SHP77 treated with DMSO at 0.1 percent for 48 hours (cell line): Measurements from ENCODE around the gene CORO2A.
"Not testable (repeated sequence)": the region's sequence is repeated elsewhere in the genome, so short reads cannot be mapped to it uniquely, and the experiment has no call there.

Experiments used
- DNase-seq: peaks from one replicate; lab custom pipeline; 2025; lab: John Stamatoyannopoulos, UW

CORO2A gene

DNA sequence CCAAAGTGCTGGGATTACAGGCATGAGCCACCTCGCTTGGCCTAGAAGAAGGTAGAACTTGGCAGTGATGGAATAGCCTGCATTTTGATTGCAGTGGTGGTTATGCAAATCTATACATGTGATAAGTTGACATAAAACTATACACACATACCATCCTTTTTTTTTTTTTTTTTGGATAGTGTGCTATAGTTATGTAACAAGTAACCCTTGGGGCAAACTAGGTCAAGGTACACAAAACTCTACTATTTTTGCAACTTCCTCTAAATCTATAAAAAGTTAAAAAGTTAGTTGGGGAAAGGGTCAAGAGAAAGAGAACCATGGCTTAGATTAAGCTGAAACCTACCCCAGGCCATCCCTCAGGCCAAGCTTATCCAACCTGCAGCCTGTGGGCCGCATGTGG, 84.5 kb downstream of the CORO2A start:
- no peak for DNase-seq

DNA sequence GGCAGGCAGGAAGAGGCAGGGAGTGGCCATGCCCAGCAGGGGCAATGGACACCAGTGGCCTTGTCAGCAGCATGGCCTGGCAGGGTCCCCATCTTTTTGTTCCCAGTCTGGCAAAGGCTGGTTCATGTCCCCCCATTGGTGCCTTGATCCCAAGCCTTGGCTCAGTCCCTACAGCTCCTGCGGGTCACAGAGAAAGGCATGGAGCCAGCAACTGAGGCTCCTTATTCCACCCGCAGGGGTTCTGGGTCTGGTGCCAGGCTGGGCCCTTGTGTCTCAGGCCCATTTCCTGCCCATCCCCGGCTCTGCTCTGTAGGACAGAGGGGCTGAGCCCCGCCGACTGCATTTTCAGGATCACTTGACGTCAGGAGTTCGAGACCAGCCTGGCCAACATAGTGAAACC, 87.4 kb downstream of the CORO2A start:
- no peak for DNase-seq

DNA sequence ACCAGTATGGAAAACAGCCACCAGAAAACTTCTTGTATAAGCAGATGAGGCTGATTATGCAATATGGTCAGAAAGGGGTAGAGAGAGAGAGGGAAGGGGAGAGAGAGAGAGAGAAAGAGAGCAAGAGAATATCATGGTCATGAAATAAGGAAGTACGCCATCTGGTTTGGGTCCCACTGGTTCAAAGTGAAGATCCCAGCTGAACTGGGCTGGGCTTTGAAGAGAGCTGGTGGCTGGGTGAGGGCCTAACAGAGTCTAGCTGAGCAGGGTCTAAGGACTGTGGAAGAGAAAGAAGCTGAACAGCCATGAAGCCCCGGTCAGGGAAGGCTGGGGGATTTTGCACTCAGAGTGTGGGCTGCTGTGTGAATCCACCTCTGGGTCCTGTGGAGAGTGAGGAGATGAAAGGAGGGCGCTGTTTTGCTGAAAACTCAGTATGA, 88.0 kb downstream of the CORO2A start:
- no peak for DNase-seq

DNA sequence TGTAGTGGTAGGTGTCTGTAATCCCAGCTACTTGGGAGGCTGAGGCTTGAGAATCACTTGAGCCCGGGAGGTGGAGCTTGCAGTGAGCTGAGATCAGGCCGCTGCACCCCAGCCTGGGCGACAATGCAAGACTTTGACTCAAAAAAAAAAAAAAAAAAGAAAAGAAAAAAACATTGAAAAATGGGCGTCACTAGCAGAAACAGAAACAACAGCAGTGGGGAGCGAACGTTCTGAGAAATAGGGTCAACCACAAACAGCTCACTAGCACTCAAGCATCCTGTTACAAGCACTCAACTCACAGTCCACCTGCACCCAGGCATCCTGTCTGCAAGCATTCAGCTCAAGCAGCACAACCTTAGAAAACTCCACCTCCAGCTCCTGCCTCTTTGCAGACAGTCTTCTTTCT, 90.6 kb downstream of the CORO2A start:
- no peak for DNase-seq

DNA sequence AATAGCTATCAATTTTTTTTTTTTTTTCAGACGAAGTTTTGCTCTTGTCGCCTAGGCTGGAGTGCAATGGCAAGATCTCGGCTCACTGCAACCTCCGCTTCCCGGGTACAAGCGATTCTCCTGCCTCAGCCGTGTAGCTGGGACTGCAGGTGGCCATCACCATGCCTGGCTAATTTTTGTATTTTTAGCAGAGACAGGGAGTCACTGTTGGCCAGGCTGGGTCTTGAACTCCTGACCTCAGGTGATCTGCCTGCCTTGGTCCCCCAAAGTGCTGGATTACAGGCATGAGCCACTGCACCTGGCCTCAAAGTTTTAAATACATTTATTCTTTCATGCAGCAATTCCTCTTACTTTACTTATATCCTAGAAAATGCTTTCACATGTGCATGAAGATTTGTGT, 91.0 kb downstream of the CORO2A start:
- DNase-seq, result no peak

DNA sequence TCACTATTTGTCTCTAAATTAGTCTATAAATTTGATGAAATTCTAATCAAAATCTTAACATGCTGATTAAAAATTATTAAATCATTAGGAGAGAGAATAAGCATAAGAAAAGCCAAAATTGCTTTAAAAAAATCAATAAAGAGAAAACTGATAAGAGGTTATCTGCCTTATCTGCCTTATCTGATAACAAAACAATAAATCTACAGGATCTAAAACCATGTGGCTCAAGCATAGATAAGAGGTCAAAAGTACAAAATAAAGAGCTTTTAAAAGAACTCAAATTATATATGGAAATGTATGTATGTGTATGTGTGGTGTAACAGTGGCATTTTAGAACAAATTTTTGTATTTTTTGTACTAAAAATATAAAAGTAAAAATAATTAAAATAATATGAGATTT, 92.0 kb downstream of the CORO2A start:
- DNase-seq, result no peak

DNA sequence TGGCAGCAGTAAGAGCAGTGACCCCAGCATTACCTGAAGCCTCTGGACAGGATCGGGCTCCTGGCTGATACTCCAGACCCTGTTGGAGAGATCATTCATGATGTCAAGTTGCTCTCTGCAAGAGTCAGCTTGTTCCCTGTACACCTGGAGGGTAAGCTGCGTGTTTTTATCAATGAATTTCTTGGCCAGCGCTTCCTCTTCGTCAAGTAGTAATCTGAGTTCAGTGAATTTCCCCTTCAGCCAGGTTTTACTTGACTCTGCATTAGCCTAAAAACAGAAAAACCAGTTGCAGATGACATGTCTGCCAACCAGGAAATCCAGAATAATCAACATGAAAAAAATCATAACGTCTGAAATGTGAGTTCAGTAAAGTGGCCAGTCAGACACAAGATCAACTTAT, 92.5 kb downstream of the CORO2A start:
- no peak for DNase-seq

DNA sequence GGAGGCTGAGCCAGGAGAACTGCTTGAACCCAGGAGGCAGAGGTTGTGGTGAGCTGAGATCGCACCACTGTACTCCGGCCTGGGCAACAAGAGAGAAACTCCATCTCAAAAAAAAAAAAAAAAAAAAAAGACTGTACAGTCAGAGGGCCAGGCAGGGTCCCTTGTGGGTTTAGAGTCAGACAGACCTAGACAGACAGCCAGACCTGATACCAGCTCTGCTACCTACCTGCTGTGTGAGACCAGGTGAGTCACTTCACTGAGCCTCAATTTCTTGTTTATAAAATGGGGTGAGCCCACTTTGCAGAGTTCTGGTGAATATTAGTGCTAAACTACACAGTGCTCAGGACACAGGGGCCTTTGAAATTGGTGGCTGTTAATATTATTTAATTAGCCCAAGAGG, 93.1 kb downstream of the CORO2A start:
- no peak for DNase-seq

DNA sequence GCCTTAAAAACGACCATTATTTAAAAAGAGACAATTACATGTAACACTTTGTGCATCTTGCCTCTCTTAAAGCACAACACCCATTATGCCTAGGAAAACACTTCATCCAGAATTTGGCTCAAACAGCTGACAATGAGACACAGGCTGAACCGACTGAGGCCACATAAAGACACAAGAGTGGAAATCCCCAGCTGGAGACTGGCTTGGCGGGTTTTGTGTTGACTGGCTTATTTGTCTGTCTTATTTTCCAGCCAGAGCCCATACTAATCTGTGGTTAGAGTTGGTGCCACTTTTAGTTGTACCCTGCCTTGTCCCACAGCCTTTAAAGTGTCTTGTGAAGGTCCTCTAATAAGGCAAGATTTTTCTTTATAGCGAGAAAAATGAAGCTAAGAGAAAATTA, 94.6 kb downstream of the CORO2A start:
- no peak for DNase-seq

DNA sequence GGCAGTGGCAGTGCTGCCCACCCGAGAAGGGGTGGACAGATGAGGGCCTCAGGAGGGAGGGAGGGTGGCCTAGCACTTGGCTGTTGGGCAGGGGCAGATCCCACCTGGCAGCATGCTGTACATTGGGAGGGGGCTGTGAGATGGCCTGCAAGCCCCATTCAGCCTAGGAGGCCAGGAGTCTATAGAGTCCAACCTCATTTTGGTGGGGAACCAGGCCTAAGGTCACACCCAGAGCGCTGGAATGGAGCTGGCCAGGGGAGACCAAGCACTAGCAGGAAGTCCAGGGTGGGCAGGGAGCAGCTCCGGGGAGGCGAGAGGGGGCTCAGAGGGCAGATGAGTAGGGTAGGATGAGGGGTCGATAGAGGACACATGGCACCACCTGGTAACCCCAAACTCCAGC, 96.3 kb downstream of the CORO2A start:
- DNase-seq, result no peak

DNA sequence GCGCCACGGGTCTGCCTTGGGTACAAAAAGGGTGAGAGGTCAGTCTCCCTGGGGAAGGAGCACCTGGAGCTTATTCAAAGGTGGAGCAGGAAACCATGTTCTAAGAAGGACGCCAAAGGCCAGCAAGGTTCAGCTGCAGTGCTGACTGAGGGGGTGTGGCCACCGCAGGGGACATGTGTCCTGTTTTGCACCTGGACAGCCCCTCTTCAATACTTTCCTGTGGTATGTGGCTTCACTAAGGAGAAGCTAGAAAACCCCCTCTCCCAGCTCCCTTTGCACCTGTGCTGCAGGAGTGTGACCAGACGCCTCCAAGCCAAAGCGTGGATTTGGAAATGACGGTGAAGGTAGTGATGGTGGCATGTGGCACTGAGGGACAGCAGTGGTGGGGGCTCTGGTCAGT, 97.0 kb downstream of the CORO2A start:
- no peak for DNase-seq

DNA sequence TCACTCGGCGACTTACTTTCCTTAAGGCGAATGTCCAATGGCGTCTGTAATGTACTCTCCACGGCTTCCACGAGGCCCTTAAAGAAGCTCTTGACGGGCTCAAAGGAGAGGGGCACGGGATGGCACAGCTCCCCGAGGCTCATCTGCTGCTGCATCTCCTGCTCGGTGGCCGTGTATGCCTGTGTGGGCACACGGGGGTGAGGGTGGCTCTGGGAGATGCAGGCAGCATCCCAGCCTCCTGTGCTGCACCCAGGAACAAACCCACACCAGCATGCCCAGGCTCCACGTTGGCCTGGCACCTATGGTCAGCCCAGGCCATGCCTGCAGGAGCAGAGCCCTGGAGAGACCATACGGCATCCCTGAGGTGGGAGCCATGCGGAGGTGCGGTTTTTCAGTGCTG, 97.6 kb downstream of the CORO2A start:
- no peak for DNase-seq

DNA sequence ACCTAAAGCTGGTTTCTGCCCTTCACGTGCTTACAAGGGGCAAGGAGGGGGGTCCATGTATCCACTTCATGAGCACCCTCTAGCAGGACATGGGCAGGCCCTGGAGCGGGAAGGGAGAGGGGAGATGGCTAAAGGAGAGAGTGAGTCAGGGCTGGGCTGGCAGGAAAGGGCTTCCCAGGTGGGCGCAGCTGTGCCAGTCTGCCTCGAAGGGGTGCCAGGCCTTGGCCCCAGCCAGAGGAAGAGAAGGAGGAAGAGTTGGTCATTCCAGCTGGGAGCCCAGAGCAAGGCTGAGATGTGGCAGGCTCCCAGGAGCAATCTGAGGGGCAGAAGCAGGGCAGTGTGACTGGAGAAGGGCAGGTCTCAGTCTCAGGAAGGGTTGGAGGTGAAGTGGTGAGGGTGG, 98.1 kb downstream of the CORO2A start:
- no peak for DNase-seq

DNA sequence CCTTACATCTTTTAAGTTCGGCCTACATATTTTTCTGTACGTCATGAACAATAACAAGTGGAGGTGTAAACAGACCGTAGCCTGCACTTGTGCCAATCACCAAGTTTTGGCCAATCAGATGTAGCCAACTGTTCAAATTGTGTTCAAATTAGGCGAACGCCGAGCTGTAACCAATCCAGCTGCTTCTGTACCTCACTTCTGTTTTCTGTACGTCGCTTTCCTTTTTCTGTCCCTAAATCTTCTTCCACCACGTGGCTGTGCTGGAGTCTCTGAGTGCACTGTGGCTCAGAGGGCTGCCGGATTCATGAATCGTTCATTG, 99.9 kb downstream of the CORO2A start:
- no peak for DNase-seq

DNA sequence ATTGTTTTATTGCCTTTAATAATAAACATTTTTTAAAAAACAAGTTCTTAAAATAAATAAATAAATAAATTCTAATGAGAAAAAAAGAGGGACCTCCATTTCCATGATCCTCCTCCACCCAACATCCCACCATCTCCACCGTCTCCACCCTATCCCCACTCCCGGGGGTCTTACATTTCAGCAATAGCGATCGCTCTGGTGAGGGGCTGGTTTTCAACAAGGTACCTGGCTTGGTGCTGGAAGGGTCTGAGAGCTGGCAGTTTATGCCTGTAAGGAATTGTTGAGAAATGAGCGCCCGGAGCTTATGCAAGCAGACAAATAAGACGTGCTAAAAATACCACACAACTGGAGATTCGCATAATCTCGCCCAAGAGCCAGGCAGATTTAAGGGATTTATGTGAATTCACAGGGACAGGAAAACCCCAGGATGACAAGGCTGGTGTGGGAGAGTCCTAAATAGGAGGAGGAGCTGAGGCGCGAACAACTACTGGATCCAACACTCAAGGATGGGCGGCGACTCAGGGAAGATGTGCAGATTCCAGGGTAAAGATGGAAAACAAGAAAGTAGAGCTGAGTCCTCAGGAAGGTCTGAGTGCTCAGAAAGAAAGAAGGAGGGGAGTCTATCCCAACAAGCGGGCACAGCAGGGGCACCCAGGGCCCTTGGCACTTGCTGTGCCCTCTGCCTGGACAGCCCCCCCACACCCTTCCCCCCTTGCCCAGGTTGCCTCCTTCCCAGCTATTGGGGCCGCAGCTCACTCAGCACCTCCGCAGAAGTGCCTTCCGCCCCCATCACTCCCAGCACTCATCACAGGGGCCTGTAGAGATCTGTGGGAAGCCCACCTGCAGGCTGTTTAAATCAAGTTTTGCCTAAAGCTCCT, 100.5 kb downstream of the CORO2A start:
- no peak for DNase-seq

DNA sequence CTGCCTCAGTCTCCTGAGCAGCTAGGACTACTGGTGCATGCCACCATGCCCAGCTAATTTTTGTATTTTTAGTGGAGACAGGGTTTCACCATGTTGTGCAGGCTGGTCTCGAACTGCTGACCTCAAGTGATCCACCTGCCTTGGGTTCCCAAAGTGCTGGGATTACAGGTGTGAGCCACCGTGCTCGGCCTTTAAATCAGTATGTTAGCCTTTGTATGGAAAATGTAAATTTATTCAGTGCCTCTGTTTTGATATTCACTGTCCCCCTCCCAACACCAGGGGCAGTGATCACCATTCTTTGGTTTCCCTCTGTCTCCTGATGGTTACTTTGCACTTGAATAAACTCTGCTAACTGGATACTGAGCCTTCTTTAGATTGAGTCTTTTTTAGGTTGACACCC, 101.8 kb downstream of the CORO2A start:
- not testable (repeated sequence) for DNase-seq

DNA sequence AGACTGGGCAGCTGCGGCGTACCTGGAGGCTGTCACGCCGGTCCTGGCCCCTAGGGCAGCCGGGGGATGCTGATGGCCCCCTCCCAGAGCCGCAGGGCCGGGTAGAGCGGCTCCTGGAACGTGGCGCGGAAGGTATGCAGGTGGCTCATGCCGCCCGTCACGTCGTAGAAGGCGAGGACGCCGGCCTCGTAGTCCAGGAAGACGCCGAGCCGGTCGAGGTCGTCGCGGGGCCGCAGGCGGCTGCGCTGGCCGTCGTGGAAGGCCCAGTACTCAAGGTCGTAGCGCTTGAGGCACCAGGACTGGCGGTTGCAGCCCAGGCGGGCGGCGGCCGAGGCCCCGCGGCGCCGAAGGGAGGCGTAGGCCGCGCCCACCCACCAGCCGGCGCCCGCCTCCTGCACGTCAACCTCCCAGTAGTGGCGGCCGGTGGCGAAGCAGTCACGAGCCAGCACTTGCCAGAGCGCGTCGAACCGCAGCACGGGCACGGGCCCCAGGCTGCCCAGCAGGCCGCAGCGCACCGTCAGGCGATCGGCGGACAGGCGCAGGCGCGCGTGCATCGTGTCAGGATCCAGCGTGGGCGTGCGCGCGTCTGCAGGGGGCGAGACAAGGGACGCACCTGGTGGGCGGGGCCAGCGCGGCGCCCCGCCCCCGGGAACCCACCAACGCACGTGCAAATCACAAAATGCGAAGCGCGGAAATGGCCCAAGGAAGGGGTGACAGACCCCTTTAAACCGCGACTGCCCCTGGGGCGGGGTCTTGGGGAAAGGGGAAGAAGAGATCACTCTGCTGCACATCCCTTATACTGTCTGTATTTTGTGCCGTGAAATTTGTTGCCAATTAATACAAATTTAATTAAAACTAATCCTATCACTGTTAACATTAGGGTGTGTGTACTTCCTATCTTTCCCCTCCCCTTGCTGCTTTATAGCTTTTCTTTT, 104.8 kb downstream of the CORO2A start:
- DNase-seq, result no peak

DNA sequence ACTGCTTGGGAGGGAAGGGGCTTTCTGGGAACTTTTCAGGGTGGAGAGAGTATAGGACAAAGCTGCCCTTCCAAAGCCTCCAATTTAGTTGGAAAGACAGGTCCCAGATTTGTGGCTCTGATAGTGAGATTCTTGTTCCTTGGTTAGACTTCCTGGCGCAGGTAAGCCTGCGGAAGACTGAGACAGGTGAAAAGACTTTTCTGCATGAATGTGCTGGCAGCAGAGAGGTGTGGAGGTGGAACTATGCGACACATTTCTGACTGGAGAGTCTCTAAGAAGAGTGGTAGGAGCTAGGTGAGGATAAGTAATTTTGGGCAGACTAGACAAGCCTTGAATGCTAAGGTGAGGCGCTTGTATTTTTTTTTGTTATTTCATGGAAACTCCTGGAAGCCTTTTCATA, 106.0 kb downstream of the CORO2A start:
- DNase-seq, result no peak

DNA sequence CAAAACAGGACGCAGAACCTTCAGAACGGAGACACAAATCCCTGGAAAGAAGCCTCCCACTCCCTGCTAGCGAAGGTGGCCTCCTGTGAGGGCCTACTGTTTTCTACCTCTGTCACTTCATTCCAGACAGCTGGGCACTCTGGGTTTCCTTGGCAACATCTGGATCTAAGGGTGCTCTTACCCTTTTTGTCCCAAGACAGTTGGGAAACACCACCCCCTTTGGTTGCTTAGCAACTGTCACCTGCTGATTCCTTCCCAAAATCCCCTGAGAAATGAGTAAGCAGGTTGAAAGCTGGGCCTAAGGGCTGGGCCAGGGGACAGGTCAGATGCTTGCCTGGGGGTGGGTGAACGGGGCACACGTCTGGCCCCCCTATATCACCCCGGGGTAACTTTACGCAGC, 106.5 kb downstream of the CORO2A start:
- DNase-seq, result no peak

DNA sequence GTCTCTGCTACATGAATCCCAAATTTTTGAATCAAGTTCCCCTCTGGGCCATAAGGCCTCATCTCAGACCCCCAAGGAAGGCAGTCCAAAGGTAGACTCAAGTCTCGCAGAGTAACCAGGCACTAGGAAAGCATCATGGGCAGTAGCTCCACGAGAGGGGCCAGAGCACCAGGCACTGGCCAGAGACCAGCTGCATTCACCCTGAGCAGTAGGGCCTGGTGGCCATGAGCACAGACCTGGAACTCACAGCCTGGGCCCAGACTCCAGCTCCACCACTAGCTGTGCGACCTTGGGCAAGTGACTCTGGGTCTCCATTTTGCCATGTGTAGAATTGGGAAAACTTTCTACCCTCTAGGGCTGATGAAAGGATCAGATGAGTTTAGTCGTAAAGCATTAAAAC, 107.4 kb downstream of the CORO2A start:
- DNase-seq, result no peak

DNA sequence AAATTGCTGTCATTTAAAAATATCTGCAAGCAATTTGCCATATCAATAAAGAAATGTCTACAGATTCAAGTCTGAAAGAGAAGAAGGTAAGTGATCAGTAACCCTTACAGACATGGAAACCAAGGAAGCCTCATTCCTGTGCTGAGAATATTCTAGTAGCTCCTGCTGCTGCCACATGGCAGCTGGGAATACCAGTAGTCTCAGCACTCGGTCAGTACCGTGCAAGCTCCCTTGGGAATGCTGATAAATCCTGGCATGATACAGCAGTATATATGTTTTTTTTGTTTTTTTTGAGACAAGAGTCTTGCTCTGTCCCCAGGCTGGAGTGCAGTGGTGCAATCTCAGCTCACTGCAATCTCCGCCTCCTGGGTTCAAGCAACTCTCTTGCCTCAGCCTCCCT, 108.0 kb downstream of the CORO2A start:
- DNase-seq, result no peak

DNA sequence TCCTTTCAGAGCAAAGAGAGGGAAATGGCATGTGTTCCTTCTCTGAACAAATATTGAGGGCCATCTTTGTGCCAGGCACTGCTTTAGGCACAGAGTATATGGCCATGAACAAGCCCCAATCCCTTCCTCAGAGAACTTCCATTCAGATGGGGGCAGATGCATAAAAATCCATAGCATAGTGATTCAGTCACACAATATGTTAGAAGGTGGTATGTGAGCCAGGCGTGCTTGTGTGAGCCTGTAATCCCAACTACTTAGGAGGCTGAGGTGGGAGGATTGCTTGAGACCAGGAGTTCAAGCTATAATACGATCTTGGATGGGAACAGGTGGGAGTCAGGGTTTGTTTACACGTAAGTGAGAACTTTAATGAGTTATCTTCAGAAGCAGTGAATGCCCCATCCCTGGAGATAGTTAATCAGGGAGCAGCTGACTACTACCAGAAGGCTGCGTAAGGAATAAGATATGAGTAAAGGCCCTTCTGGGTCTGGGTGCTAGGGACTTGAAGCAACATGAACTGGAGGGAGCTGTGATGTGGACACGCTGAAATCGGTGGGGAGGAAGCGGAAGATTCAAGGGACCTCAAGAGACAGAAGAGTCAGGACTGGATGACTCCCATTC, 108.8 kb downstream of the CORO2A start:
- no peak for DNase-seq

DNA sequence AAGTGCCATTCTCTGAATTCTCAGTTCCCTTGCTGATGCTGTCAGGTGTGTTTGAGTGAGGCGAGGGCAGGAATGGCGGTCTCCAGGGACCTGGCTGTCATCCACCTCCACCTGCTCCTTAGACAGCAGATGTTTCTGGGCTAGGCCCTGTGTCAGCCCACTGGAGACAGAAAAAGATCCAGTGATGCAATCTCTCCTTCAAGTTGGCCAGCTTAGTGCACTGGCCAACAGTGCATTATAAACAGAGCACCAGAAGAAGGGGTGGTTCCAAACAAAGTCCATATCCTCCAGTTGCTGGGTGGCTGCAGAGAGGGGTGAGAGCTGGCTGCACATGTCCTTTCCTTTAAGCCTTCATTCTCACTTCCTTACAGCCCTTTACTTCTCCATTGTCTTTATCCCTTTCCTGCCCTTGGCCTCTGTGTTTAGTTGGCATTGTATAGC, 109.4 kb downstream of the CORO2A start:
- DNase-seq, result no peak
